ENCODE data around the gene ZNF418.
"Not testable (repeated sequence)": the region's sequence is repeated elsewhere in the genome, so short reads cannot be mapped to it uniquely, and the experiment has no call there.

Gene ZNF418

GRCh38 chr19:57888560-57889231 is 46.5 kb downstream of the ZNF418 start, which contains the start of gene ZNF814:
Gene ZNF814, minus strand, starts transcription at chr19:57889037. Its CDS starts 235 bp downstream, at chr19:57888802.
- peak; percentile 96 for DNase-seq (ENCODE audit: low read depth, low spot score)

GRCh38 chr19:57888107-57888559 is 47.1 kb downstream of the ZNF418 start:
- DNase-seq (ENCODE audit: low read depth, low spot score), result no peak

- DNase-seq (ENCODE audit: low read depth, low spot score), result peak; percentile 72
These were observed 47.8 kb downstream of the ZNF418 start for GRCh38 chr19:57887195-57887941.

- no peak for DNase-seq (ENCODE audit: low read depth, low spot score)
These were observed 49.2 kb downstream of the ZNF418 start for GRCh38 chr19:57886046-57886445.

GRCh38 chr19:57873883-57874799 is 61.1 kb downstream of the ZNF418 start:
- not testable (repeated sequence) for DNase-seq (ENCODE audit: low read depth, low spot score)

- no peak for DNase-seq (ENCODE audit: low read depth, low spot score)
These were observed 62.8 kb downstream of the ZNF418 start for GRCh38 chr19:57872450-57872849.
